C4-2B (cell line): Measurements from ENCODE around the gene CXCR6.

Source experiments
- ZFX ChIP-seq: fragments of 450-650 bp; IDR thresholded peaks from 2 replicates; pipeline ENCODE4 v1.6.1; 2017
- TF ChIP-seq, protein P1 (sequence below): fragments of 450-650 bp; conservative IDR thresholded peaks from 2 replicates; pipeline ENCODE4 v1.5.1; 2017; ENCODE audit warnings: mild to moderate bottlenecking

DNA sequence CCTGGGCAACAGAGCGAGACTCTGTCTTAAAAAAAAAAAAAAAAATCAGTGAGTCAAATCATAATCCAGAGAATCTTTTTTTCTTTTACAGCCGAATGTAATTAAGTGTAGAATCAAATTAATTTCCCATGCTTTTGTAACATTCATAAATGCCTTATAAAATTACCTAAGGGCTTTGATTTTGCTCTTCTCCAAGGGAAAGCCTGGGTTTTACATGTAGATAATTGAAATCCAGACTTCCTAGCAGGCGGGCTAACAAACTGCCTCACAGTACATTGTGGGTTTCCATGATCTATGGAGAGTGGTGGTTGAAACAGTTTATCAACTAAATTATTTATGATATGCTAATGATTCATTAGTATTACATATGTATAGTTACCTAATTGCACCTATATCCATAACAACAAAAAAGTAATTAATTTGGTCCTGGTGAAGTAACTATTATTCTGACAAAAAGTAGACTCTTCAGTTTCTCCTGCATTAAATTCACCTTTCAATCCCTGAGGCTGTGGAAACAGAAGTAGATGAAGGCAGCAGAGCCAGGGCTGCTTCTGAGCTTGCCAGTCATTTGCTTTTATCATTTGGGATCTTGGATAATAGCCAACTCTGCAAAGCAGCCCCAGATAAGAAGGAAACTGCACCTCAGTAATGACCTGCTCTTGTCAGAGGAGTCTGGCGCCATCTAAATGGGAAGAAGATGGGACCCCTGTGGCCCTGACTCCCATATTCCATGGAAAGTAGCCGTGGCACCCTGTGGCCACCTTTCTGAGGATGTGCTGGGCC, 47.4 kb upstream of the CXCR6 start:
- TF ChIP-seq, protein P1, sequence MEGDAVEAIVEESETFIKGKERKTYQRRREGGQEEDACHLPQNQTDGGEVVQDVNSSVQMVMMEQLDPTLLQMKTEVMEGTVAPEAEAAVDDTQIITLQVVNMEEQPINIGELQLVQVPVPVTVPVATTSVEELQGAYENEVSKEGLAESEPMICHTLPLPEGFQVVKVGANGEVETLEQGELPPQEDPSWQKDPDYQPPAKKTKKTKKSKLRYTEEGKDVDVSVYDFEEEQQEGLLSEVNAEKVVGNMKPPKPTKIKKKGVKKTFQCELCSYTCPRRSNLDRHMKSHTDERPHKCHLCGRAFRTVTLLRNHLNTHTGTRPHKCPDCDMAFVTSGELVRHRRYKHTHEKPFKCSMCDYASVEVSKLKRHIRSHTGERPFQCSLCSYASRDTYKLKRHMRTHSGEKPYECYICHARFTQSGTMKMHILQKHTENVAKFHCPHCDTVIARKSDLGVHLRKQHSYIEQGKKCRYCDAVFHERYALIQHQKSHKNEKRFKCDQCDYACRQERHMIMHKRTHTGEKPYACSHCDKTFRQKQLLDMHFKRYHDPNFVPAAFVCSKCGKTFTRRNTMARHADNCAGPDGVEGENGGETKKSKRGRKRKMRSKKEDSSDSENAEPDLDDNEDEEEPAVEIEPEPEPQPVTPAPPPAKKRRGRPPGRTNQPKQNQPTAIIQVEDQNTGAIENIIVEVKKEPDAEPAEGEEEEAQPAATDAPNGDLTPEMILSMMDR, result no peak
- TF ChIP-seq ZFX, result no peak
